ENCODE measurements around the gene BSN.

BSN gene

DNA sequence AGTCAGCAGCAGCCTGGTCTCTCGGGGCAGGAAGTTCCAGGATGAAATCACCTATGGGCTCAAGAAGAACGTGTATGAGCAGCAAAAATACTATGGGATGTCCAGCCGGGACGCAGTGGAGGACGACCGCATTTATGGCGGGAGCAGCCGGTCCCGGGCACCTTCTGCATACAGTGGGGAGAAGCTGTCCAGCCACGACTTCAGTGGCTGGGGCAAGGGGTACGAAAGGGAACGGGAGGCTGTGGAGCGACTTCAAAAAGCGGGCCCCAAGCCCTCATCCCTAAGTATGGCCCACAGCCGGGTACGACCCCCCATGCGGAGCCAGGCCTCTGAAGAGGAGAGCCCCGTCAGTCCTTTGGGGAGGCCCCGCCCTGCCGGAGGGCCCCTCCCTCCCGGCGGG is 107.7 kb downstream of the BSN start:
- TF ChIP-seq REST (IDR thresholded peaks at IDR 0.05; ENCODE audit: insufficient read depth in 1 of 2, low read depth in 2 of 2, low read length in 2 of 2) (no peak), TAF1 (IDR thresholded peaks at IDR 0.05; ENCODE audit: borderline replicate concordance, insufficient read depth, low read length) (no peak), POLR2AphosphoS5 (IDR thresholded peaks at IDR 0.05; ENCODE audit: low read depth, low read length) (no peak), FOXP2 (optimal IDR thresholded peaks at IDR 0.05; ENCODE audit: borderline replicate concordance, extremely low read depth, extremely low read length, insufficient read depth) (no peak), SIN3A (IDR thresholded peaks at IDR 0.05; ENCODE audit: borderline replicate concordance, insufficient read depth, low read length) (no peak)

DNA sequence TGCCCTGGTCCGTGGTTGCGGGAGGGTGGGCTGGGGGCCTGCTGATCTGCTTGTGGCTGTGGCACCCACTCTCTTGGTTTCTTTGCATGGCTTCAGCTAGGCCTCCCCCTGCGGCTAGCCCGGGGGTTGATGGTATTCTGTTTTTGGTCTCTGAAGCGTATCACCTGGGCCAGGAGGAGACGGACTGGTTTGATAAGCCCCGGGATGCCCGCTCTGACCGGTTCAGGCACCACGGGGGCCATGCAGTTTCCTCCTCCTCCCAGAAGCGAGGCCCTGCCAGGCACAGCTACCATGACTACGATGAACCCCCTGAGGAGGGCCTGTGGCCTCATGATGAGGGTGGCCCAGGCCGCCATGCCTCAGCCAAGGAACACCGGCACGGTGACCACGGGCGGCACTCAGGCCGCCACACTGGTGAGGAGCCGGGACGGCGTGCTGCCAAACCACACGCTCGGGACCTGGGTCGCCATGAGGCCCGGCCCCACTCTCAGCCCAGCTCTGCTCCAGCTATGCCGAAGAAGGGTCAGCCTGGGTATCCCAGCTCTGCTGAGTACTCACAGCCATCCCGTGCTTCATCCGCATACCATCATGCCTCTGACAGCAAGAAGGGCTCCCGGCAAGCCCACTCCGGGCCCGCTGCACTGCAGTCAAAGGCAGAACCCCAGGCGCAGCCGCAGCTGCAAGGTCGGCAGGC is 108.6 kb downstream of the BSN start:
- no peak for TF ChIP-seq REST (IDR thresholded peaks at IDR 0.05; ENCODE audit: insufficient read depth in 1 of 2, low read depth in 2 of 2, low read length in 2 of 2)

GRCh38 chr3:49663831-49664230 is 109.6 kb downstream of the BSN start:
- TF ChIP-seq REST (IDR thresholded peaks at IDR 0.05; ENCODE audit: insufficient read depth in 1 of 2, low read depth in 2 of 2, low read length in 2 of 2) (no peak), TAF1 (IDR thresholded peaks at IDR 0.05; ENCODE audit: borderline replicate concordance, insufficient read depth, low read length) (no peak), POLR2AphosphoS5 (IDR thresholded peaks at IDR 0.05; ENCODE audit: low read depth, low read length) (no peak), SIN3A (IDR thresholded peaks at IDR 0.05; ENCODE audit: borderline replicate concordance, insufficient read depth, low read length) (no peak), FOXP2 (optimal IDR thresholded peaks at IDR 0.05; ENCODE audit: borderline replicate concordance, extremely low read depth, extremely low read length, insufficient read depth) (no peak)

DNA sequence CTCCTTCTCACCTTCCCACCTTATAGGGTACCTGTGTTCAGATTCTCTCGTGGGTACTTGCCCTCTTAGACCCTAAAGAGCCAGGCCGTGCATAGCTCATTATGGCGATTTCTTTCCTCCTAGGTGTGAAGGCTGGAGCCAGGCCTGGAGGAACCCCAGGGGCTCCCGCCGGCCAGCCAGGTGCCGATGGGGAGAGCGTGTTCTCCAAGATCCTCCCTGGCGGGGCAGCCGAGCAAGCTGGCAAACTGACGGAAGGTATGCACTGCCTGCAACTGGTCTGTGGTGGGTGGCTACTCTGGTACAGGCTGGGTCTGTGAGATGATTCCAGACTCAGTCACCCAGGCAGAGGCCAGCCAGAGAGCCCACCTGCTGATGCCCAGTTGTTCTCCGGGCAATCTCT is 110.0 kb downstream of the BSN start:
- TF ChIP-seq POLR2AphosphoS5 (IDR thresholded peaks at IDR 0.05; ENCODE audit: low read depth, low read length) (no peak), TAF1 (IDR thresholded peaks at IDR 0.05; ENCODE audit: borderline replicate concordance, insufficient read depth, low read length) (no peak), SIN3A (IDR thresholded peaks at IDR 0.05; ENCODE audit: borderline replicate concordance, insufficient read depth, low read length) (no peak), REST (IDR thresholded peaks at IDR 0.05; ENCODE audit: insufficient read depth in 1 of 2, low read depth in 2 of 2, low read length in 2 of 2) (no peak), FOXP2 (optimal IDR thresholded peaks at IDR 0.05; ENCODE audit: borderline replicate concordance, extremely low read depth, extremely low read length, insufficient read depth) (no peak)
